HepG2 (cell line): Measurements from ENCODE around the gene INTS1. TPM values are rescaled to one million over a fixed set of nuclear protein-coding genes. Genes with fewer than 3 reads are reported as not detected.

ENCODE experiments used
- ETS1 ChIP-seq: sonication (generic); formaldehyde crosslinking; IDR thresholded peaks from 2 replicates; pipeline ENCODE4 v1.4.0; 2020; ENCODE audit warnings: missing genetic modification reagents
- FOXA1 ChIP-seq, 2 experiments: fragments of 450-650 bp in 1 of 2; sonication (generic) in 1 of 2; formaldehyde crosslinking in 1 of 2; IDR thresholded peaks; 2 replicates each; pipeline versions ENCODE4 v1.4.0 to v1.6.1; 2016 to 2020; ENCODE audit warnings: missing genetic modification reagents in 1 of 2
- HNF4A ChIP-seq: sonication (generic); formaldehyde crosslinking; IDR thresholded peaks from 2 replicates; pipeline ENCODE4 v1.4.0; 2020; ENCODE audit warnings: missing genetic modification reagents
- KDM1A ChIP-seq: IDR thresholded peaks from 2 replicates; pipeline ENCODE4 v1.6.1; 2016; ENCODE audit warnings: missing compliant biosample characterization
- KLF6 ChIP-seq: IDR thresholded peaks from 2 replicates; pipeline ENCODE4 v1.8.0; 2016; ENCODE audit warnings: missing biosample characterization, missing genetic modification reagents
- POLR2A ChIP-seq, 2 experiments: IDR thresholded peaks; 2 replicates each; pipeline ENCODE4 v1.6.1; 2011; ENCODE audit warnings: low read depth in 2 of 2, low read length in 2 of 2, mild to moderate bottlenecking in 1 of 2, moderate library complexity in 1 of 2; ENCODE audit not compliant: insufficient read depth in 1 of 2
- RELA ChIP-seq: sonication (generic); formaldehyde crosslinking; IDR thresholded peaks from 2 replicates; pipeline ENCODE4 v1.4.0; 2020; ENCODE audit warnings: missing genetic modification reagents
- ZBTB3 ChIP-seq: sonication (generic); formaldehyde crosslinking; IDR thresholded peaks from 2 replicates; pipeline ENCODE4 v1.4.0; 2020; ENCODE audit warnings: low read depth, mild to moderate bottlenecking, moderate library complexity, missing genetic modification reagents, borderline replicate concordance
- ZNF136 ChIP-seq: sonication (generic); formaldehyde crosslinking; IDR thresholded peaks from 2 replicates; pipeline ENCODE4 v1.8.1; 2022; ENCODE audit warnings: low read depth, mild to moderate bottlenecking, moderate library complexity, missing genetic modification reagents
- ZNF354B ChIP-seq: sonication (generic); formaldehyde crosslinking; IDR thresholded peaks from 2 replicates; pipeline ENCODE4 v1.8.0; 2022; ENCODE audit warnings: mild to moderate bottlenecking, missing genetic modification reagents
- ZNF44 ChIP-seq: sonication (generic); formaldehyde crosslinking; IDR thresholded peaks from 2 replicates; pipeline ENCODE4 v1.5.1; 2020; ENCODE audit warnings: mild to moderate bottlenecking, missing genetic modification reagents
- ZNF512B ChIP-seq: sonication (generic); formaldehyde crosslinking; IDR thresholded peaks from 2 replicates; pipeline ENCODE4 v1.5.1; 2020; ENCODE audit warnings: missing genetic modification reagents, mild to moderate bottlenecking, borderline replicate concordance
- ZNF567 ChIP-seq: sonication (generic); formaldehyde crosslinking; IDR thresholded peaks from 2 replicates; pipeline ENCODE4 v1.8.1; 2023; ENCODE audit warnings: mild to moderate bottlenecking, missing genetic modification reagents, borderline replicate concordance
- ZNF629 ChIP-seq: sonication (generic); formaldehyde crosslinking; conservative IDR thresholded peaks from 2 replicates; pipeline ENCODE4 v1.5.0; 2020; ENCODE audit warnings: missing genetic modification reagents
- ZNF639 ChIP-seq: conservative IDR thresholded peaks from 2 replicates; pipeline ENCODE4 v1.6.1; 2018; ENCODE audit warnings: missing genetic modification reagents
- ZNF720 ChIP-seq: sonication (generic); formaldehyde crosslinking; IDR thresholded peaks from 2 replicates; pipeline ENCODE4 v1.4.0; 2020; ENCODE audit warnings: missing genetic modification reagents
- polyA plus RNA-seq, 8 experiments: library from polyadenylated mRNA; depleted of rRNA in 3 of 8; stranded (reverse) in 7 of 8; unstranded in 1 of 8; fragments of >200 nt; fragmentation: Illumina TruSeq in 4 of 8; extraction: Trizol in 4 of 8; gene quantifications; 2 replicates each; pipeline versions ENCODE4 v1.2.1 to v1.2.3, GENCODE V29; 2011 to 2016; ENCODE audit warnings: low read depth in 4 of 8, missing spikeins in 1 of 8, mixed read lengths in 1 of 8; ENCODE audit not compliant: insufficient read depth in 1 of 8
- total RNA-seq, 5 experiments: library from RNA; depleted of rRNA; stranded (reverse); fragments of >200 nt; fragmentation: Illumina TruSeq; extraction: Trizol; gene quantifications; 2 replicates each; pipeline ENCODE4 v1.2.3, GENCODE V29; 2016; ENCODE audit warnings: low read depth in 1 of 5

INTS1 gene
- total and polyA plus RNA-seq, 2 of the 13 experiments (the other 11 are each of a cell fraction or from before 2014, with no cell fraction given) = 13.7 to 29.0 TPM

GRCh38 chr7:1532456-1533254, 28.5 kb upstream of the INTS1 start (continued):
- TF ChIP-seq ZNF512B (CRISPR knock-in tag) (no peak), FOXA1 (IDR thresholded peaks at IDR 0.05) (no peak), FOXA1 (CRISPR knock-in tag; IDR thresholded peaks at IDR 0.05) (peak; percentile 81), ZNF44 (CRISPR knock-in tag) (no peak), KDM1A (no peak), KLF6 (peak; percentile 58; the same call in 1 of the 2 replicates), ZNF567 (CRISPR knock-in tag) (0 out of 2 replicates have a peak, but pooled peaks have one; percentile 45), ETS1 (CRISPR knock-in tag) (no peak), ZNF629 (no peak), ZNF720 (CRISPR knock-in tag) (no peak), ZNF639 (CRISPR knock-in tag) (no peak), POLR2A (IDR thresholded peaks at IDR 0.05; ENCODE audit: insufficient read depth in 1 of 2, low read depth in 2 of 2, low read length in 2 of 2) (peak in 1 of 2 experiments; percentile 25; a peak in 1 of 4 replicates), ZNF354B (CRISPR knock-in tag) (no peak), RELA (CRISPR knock-in tag) (no peak), ZNF136 (no peak), HNF4A (CRISPR knock-in tag) (peak; percentile 72), ZBTB3 (CRISPR knock-in tag) (no peak)
